ENCODE results near the gene FRMD1.

The FRMD1 gene

DNA sequence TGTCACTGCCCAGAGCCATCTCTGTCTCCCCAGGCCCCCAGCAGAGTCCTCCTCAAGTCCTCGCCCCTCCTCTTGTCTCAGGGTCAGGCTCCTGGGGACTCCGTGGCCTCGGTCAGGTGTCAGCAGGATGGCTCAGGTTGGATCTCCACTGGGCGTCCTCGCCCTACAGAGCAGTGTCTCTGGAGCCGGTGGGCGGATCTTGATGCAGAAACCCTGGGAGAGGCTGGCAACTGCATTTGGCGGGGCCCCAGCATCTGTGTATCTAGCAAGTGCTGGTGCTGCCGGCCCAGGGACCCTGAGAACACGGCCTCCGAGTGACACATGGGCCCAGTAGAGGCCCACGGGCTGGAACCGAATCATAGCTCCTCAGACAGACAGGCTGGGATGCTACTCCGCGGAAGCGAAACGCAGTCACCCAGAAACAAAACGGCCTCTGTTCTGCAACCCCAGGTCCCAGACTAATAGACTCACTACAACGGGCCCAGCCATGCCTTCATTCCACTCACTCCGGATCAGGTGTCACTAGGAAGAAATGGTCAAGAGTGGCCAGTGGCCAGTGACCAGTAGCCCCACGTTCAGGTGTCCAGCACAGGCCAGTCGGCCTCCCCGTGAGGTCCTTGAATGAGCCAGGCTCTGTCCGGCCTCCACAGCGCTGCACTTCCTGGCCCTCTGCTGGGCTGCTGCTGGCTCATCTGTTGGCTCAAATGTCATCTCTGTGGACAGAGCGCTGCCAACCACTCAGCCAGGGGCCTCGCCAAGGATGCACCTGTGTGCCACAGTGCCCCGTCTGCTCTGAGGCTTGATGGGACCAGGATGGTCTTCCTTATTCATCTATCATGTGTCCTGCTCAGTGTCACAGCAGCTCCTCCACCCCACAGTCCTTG lies 12.6 kb upstream of the FRMD1 start:
- no peak overlapping the region for H3K4me3 ChIP-seq (replicated peaks; ENCODE audit: low read depth, low read length)
- DNase-seq (ENCODE audit: extremely low read depth, low read depth): no peak
- TF ChIP-seq, protein P1, sequence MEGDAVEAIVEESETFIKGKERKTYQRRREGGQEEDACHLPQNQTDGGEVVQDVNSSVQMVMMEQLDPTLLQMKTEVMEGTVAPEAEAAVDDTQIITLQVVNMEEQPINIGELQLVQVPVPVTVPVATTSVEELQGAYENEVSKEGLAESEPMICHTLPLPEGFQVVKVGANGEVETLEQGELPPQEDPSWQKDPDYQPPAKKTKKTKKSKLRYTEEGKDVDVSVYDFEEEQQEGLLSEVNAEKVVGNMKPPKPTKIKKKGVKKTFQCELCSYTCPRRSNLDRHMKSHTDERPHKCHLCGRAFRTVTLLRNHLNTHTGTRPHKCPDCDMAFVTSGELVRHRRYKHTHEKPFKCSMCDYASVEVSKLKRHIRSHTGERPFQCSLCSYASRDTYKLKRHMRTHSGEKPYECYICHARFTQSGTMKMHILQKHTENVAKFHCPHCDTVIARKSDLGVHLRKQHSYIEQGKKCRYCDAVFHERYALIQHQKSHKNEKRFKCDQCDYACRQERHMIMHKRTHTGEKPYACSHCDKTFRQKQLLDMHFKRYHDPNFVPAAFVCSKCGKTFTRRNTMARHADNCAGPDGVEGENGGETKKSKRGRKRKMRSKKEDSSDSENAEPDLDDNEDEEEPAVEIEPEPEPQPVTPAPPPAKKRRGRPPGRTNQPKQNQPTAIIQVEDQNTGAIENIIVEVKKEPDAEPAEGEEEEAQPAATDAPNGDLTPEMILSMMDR (IDR thresholded peaks at IDR 0.05; ENCODE audit: low read depth, low read length, missing control alignments): no peak

DNA sequence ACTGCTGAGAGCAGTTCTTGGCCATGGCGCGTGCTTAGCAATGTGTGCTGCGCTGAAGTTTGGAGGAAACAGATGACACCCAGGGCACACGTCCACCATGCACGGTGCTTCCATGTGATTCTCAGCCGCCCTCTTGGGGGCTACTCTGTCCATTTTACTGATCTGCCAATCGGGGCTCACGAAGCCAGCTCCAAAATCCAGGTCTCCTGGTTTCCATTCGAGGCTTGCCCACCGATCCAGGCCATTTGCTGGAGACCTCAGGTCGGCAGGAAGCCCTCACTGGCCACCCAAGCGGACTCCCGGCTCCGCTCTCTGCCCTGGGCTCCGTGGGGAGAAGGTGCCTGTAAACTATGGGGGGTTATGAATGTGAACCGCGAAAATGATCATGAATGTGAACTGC lies 11.7 kb upstream of the FRMD1 start:
- DNase-seq (ENCODE audit: extremely low read depth, low read depth): no peak
- no peak overlapping the region for H3K4me3 ChIP-seq (replicated peaks; ENCODE audit: low read depth, low read length)
- TF ChIP-seq, protein P1 (IDR thresholded peaks at IDR 0.05; ENCODE audit: low read depth, low read length, missing control alignments): no peak

DNA sequence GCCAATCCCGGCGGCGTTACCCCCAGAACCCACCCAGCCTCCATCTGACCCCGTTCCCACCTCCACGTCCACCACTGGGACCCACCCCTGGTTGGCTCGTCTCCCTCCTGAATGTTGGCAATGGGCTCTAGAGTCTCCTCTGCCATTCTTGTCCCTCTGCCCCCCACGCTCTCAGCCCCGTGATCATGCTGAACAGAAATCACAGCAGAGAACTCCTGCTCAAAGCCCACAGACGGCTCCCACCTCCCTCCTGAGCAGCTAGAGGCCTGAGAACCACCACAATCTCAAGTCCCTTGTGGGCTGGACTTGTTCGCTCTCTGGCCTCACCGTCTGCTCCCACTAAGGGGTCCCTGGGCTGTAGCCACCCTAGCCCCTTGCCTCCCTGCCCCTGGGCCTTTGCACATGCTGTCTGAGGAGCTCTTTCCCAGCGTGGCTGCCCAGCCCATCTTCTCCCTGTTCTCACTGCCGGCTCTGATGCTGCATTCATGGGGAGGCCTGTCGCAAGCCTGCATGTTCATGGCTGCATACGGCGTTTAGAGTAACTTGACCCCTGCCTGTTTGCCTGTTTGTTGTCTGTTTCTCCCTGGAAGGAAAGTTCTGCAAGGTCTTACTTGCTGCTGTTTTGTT lies 11.2 kb upstream of the FRMD1 start:
- no peak for DNase-seq (ENCODE audit: extremely low read depth, low read depth)
- TF ChIP-seq, protein P1 (IDR thresholded peaks at IDR 0.05; ENCODE audit: low read depth, low read length, missing control alignments): no peak

GRCh38 chr6:168089186-168090063 lies 10.4 kb upstream of the FRMD1 start:
- no peak for DNase-seq (ENCODE audit: extremely low read depth, low read depth)
- H3K4me3 ChIP-seq (replicated peaks; ENCODE audit: low read depth, low read length): no peak overlapping the region
- TF ChIP-seq, protein P1 (IDR thresholded peaks at IDR 0.05; ENCODE audit: low read depth, low read length, missing control alignments): no peak

More for the DNA sequence above, 11.2 kb upstream of the FRMD1 start:
- no peak overlapping the region for H3K4me3 ChIP-seq (replicated peaks; ENCODE audit: low read depth, low read length)

DNA sequence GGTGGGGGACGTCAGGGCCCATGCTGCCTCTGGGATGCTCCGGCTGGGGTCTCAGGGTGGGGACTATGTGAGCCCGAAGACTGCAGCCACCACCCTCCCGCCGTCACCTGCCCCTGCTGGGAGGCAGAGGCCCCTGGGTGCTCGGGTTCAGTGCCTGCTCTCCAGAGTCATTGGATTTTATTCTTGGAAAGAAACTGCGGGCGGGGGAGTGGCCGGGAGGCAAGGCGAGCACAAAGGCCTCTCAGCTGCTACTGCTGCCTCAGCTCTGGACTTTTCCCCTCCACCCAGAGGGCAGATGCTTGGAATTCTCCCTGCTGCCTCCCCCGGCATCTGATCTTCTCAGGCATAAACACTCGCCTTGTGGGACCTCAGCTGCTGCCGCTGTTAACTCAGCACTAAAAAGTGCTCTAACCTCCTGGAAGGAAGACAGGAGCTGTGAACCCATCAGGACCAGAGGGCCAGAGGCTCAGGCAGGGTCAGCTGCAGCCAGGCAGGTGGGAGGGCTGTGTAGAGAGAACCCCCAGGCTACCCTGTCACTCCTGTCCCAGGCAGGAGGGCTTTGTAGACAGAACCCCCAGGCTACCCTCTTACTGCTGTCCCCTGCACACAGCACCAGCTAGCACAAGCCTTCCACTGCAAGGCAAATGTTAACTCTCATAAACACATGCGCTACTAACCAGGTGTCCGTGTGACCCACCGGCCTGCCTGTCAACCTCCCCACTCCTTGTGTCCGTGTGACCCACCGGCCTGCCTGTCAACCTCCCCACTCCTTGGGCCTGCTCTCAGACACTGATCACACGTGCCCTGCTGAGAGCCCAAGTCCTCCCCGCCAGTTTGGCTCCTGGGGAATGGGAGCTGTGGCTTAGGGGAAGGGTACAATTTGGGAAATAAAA lies 9.4 kb upstream of the FRMD1 start:
- TF ChIP-seq, protein P1 (IDR thresholded peaks at IDR 0.05; ENCODE audit: low read depth, low read length, missing control alignments): no peak
- peak; percentile 0 for DNase-seq (ENCODE audit: extremely low read depth, low read depth)

More for the DNA sequence above, 9.4 kb upstream of the FRMD1 start:
- H3K4me3 ChIP-seq (replicated peaks; ENCODE audit: low read depth, low read length): no peak overlapping the region

Measured in HFF-Myc (cell line).